ENCODE results near the gene MLXIP.

Gene MLXIP

DNA sequence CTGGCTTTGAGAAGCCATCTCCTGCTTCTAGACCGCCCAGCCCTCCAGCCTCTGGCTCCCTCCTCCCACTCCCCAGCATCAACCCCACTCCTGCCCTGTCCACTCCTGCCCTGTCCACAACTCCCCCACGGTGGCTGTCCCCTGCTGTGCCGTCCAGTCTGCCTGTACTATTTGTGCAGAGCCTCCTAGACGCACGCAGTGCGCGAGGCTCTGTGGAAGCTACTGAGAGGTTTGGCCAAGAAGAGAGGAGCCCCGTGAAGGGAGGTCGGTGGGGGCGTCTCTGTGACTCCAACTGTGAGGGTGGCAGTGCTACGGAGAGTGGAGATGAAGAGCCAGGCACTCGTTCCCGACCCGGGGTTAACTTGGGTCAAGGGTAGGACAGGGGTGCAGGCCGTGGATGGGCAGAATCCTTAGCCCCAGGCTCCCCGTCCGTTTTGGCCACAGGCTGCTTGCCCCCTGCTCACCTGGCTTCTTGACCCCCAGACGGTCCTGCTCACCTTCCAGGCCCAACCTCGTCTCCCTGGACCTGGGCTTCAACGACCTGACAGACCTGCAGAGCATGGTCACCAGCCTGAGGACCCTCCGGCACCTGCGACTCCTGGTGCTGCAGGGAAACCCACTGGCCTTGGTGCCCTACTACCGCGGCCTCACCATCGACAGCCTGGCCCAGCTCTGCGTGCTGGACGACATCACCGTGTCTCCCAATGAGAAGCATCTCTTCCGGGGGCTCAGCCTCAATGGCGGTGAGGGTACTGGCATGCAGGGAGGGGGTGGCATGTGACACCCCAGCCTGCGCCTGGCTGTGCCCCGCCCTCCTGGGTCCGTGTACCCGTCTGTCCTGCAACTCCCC lies 111.3 kb downstream of the MLXIP start:
- no peak overlapping the region for H3K4me2 ChIP-seq
- no peaks in the 10 kb centered on the region for H3K36me3 ChIP-seq
- H3K4me1 ChIP-seq: peaks cover 43% of the 10 kb centered on the region
- no peak for TF ChIP-seq Cebpa-rat (IDR thresholded peaks at IDR 0.05)
- peaks cover 6% of the 10 kb centered on the region for H3K9me3 ChIP-seq
- H3K9ac ChIP-seq: no peak overlapping the region
- H4K20me1 ChIP-seq: no peaks in the 10 kb centered on the region
- H3K4me3 ChIP-seq: no peak overlapping the region
- no peak overlapping the region for H3K27ac ChIP-seq
- no peaks in the 10 kb centered on the region for H3K27me3 ChIP-seq

DNA sequence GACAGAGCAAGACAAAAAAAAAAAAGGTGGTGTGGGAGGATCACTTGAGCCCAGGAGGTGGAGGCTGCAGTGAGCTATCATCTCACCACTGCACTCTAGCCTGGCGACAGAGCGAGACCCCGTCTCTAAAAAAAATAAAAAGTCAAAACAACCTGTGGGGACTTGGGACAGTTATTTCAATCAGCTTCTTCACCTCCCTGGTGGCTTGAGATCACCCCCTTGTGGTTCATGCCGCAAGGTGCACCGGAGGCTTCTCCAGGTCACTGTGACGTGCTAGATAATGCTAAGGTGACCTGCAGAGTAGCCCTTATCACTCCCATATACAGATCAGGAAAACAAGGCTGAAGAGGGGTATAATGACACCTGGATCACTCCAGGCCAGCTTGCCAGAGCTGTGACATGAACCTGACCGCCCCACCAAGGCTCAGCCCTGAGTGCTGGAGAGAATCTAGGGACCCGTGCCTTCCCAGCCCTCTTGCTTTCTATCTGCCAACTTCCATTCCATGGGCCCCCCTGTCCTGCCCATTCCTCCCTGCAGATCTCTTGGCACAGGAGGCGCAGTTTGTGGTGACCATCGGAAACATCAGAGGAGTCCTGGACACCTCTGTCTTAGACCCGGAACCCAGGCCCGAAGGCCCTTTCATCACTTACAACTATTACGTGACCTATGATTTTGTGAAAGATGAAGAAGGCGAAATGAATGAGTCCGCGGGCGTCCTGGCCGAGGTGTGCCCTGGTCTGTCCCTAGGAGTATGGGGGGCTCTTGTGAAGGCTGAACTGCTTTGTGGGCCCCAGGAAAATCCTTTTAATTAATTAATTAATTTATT lies 112.5 kb downstream of the MLXIP start:
- H3K4me3 ChIP-seq: no peak overlapping the region
- no peak overlapping the region for H3K9ac ChIP-seq

GRCh38 chr12:122192441-122192840 lies 113.9 kb downstream of the MLXIP start:
- no peak overlapping the region for H3K27ac ChIP-seq
- no peak for TF ChIP-seq Cebpa-rat (IDR thresholded peaks at IDR 0.05)
- no peaks in the 10 kb centered on the region for H3K27me3 ChIP-seq
- H3K9ac ChIP-seq: peak overlapping the region; percentile 19; the same call in 1 of the 2 replicates
- no peaks in the 10 kb centered on the region for H4K20me1 ChIP-seq
- peaks cover 17% of the 10 kb centered on the region for H3K9me3 ChIP-seq
- no peak overlapping the region for H3K4me3 ChIP-seq
- peak overlapping the region; percentile 62 for H3K4me2 ChIP-seq
- H3K36me3 ChIP-seq: 0 out of 2 replicates have a peak, but pooled peaks cover 4% of the 10 kb centered on the region
- peaks cover 38% of the 10 kb centered on the region for H3K4me1 ChIP-seq

More for the DNA sequence above, 112.5 kb downstream of the MLXIP start:
- H3K4me1 ChIP-seq: peaks cover 33% of the 10 kb centered on the region
- peaks cover 17% of the 10 kb centered on the region for H3K9me3 ChIP-seq
- TF ChIP-seq Cebpa-rat (IDR thresholded peaks at IDR 0.05): no peak
- H4K20me1 ChIP-seq: no peaks in the 10 kb centered on the region
- H3K36me3 ChIP-seq: 0 out of 2 replicates have a peak, but pooled peaks cover 4% of the 10 kb centered on the region
- no peak overlapping the region for H3K4me2 ChIP-seq
- no peak overlapping the region for H3K27ac ChIP-seq
- H3K27me3 ChIP-seq: no peaks in the 10 kb centered on the region

GRCh38 chr12:122194804-122195203 lies 116.2 kb downstream of the MLXIP start:
- H3K36me3 ChIP-seq: 0 out of 2 replicates have a peak, but pooled peaks cover 4% of the 10 kb centered on the region
- no peak for TF ChIP-seq Cebpa-rat (IDR thresholded peaks at IDR 0.05)
- H3K4me2 ChIP-seq: no peak overlapping the region
- H3K4me3 ChIP-seq: no peak overlapping the region
- H3K27me3 ChIP-seq: no peaks in the 10 kb centered on the region
- no peak overlapping the region for H3K9ac ChIP-seq
- H3K4me1 ChIP-seq: peaks cover 47% of the 10 kb centered on the region
- peaks cover 17% of the 10 kb centered on the region for H3K9me3 ChIP-seq
- H3K27ac ChIP-seq: no peak overlapping the region
- no peaks in the 10 kb centered on the region for H4K20me1 ChIP-seq

DNA sequence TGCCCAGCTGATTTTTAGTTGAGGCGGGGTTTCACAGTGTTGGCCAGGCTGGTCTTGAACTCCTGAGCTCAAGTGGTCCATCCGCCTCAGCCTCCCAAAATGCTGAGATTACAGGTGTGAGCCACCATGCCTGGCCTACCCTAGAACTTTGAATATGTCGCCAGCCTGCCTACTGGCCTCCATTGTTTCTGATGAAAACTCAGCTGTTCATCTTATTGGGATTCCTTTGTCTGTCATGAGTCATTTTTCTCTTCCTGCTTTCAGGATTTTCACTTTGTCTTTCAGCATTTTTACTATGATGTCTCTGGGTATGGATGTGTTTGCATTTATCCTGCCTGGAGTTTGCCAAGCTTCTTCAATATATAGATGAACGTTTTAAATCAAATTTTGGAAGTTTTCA lies 116.8 kb downstream of the MLXIP start:
- peaks cover 17% of the 10 kb centered on the region for H3K9me3 ChIP-seq
- no peaks in the 10 kb centered on the region for H3K27me3 ChIP-seq
- 0 out of 2 replicates have a peak, but pooled peaks cover 4% of the 10 kb centered on the region for H3K36me3 ChIP-seq
- H3K9ac ChIP-seq: no peak overlapping the region
- no peaks in the 10 kb centered on the region for H4K20me1 ChIP-seq
- peaks cover 50% of the 10 kb centered on the region for H3K4me1 ChIP-seq
- no peak overlapping the region for H3K4me3 ChIP-seq
- no peak for TF ChIP-seq Cebpa-rat (IDR thresholded peaks at IDR 0.05)
- no peak overlapping the region for H3K4me2 ChIP-seq
- no peak overlapping the region for H3K27ac ChIP-seq

All from BLaER1 (cell line).